ENCODE measurements around the gene WNT8A. TPM values are rescaled to one million over a fixed set of nuclear protein-coding genes. Genes with fewer than 3 reads are reported as not detected.

The WNT8A gene
- total and polyA plus RNA-seq, 5 experiments from 2014 or later = not detected

- no peak for ATAC-seq
- peaks cover 0 to 2% (median 0%) of the 10 kb centered on the region in 5 donors for H3K27me3 Mint-ChIP-seq
- no peak overlapping the region for H3K4me3 Mint-ChIP-seq
- H3K27ac Mint-ChIP-seq = no peak overlapping the region
- H3K9me3 Mint-ChIP-seq = no peaks in the 10 kb centered on the region
- POLR2A ChIA-PET = no interaction called here
- no peaks in the 10 kb centered on the region for H3K36me3 Mint-ChIP-seq
- DNase-seq = no peak
- no peaks in the 10 kb centered on the region for H3K4me1 Mint-ChIP-seq
Measured at GRCh38 chr5:138115254-138115653, 31.4 kb downstream of the WNT8A start.

GRCh38 chr5:138128334-138128733 is 44.5 kb downstream of the WNT8A start:
- no peaks in the 10 kb centered on the region for H3K9me3 Mint-ChIP-seq
- H3K4me3 Mint-ChIP-seq = no peak overlapping the region
- no peak overlapping the region for H3K27ac Mint-ChIP-seq
- DNase-seq (no peak), ATAC-seq (no peak)
- peaks cover 0 to under 1% (median under 1%) of the 10 kb centered on the region in 4 donors for H3K4me1 Mint-ChIP-seq
- POLR2A ChIA-PET = no interaction called here
- peaks cover under 1 to 13% (median 7%) of the 10 kb centered on the region in 5 donors for H3K27me3 Mint-ChIP-seq
- H3K36me3 Mint-ChIP-seq = no peaks in the 10 kb centered on the region

- peaks cover 6 to 18% (median 9%) of the 10 kb centered on the region in 5 donors for H3K27me3 Mint-ChIP-seq
- H3K9me3 Mint-ChIP-seq = no peaks in the 10 kb centered on the region
- no peak overlapping the region for H3K4me3 Mint-ChIP-seq
- no peak overlapping the region for H3K27ac Mint-ChIP-seq
- POLR2A ChIA-PET = interaction anchor here (0.7 kb wide), 1 partner anchor 8 kb away, joined by 3 read pairs; no protein-coding TSS in a partner anchor
- ATAC-seq (no peak), DNase-seq (no peak)
- H3K36me3 Mint-ChIP-seq = no peaks in the 10 kb centered on the region
- peaks cover 0 to 6% (median 2%) of the 10 kb centered on the region in 4 donors for H3K4me1 Mint-ChIP-seq
Measured at GRCh38 chr5:138129347-138129746, 45.5 kb downstream of the WNT8A start.

GRCh38 chr5:138132543-138132942 is 48.7 kb downstream of the WNT8A start:
- peaks cover 0 to 6% (median 2%) of the 10 kb centered on the region in 4 donors for H3K4me1 Mint-ChIP-seq
- no peak for ATAC-seq
- no peaks in the 10 kb centered on the region for H3K36me3 Mint-ChIP-seq
- no peak for DNase-seq
- H3K4me3 Mint-ChIP-seq = peak overlapping the region in 3 of 10 donors; percentile 69 to 77 (median 77)
- H3K9me3 Mint-ChIP-seq = no peaks in the 10 kb centered on the region
- no peak overlapping the region for H3K27ac Mint-ChIP-seq
- POLR2A ChIA-PET = interaction anchor here (2.0 kb wide), 1 partner anchor 55 kb away, joined by 7 read pairs; no protein-coding TSS in a partner anchor
- H3K27me3 Mint-ChIP-seq = peaks cover 6 to 27% (median 16%) of the 10 kb centered on the region in 5 donors

GRCh38 chr5:138138949-138139780 is 55.3 kb downstream of the WNT8A start, which contains the start of gene NME5:
TSS of gene NME5 (minus strand) at chr5:138139428. CDS start at chr5:138138780, 648 bp downstream.
- H3K4me3 Mint-ChIP-seq = peak within 1 kb of the TSS in 1 of 10 donors; percentile 28
- DNase-seq (no peak), ATAC-seq (no peak)
- peaks cover 7 to 25% (median 18%) of the 10 kb centered on the region in 5 donors for H3K27me3 Mint-ChIP-seq
- no peaks in the 10 kb centered on the region for H3K9me3 Mint-ChIP-seq
- H3K4me1 Mint-ChIP-seq = peaks cover 0 to 5% (median 2%) of the 10 kb centered on the region in 4 donors
- POLR2A ChIA-PET = no interaction called here
- no peaks in the 10 kb centered on the region for H3K36me3 Mint-ChIP-seq
- H3K27ac Mint-ChIP-seq = no peak within 1 kb of the TSS

- ATAC-seq (no peak), DNase-seq (no peak)
- Mint-ChIP-seq H3K4me1 (peaks cover 0 to 5% (median 2%) of the 10 kb centered on the region in 4 donors), H3K4me3 (no peak overlapping the region), H3K9me3 (no peaks in the 10 kb centered on the region), H3K27ac (no peak overlapping the region), H3K36me3 (no peaks in the 10 kb centered on the region), H3K27me3 (peaks cover 7 to 25% (median 18%) of the 10 kb centered on the region in 5 donors)
- POLR2A ChIA-PET = no interaction called here
Measured at GRCh38 chr5:138139781-138140090, 55.9 kb downstream of the WNT8A start.

- POLR2A ChIA-PET = no interaction called here
- peaks cover 7 to 25% (median 17%) of the 10 kb centered on the region in 5 donors for H3K27me3 Mint-ChIP-seq
- no peak for ATAC-seq
- H3K9me3 Mint-ChIP-seq = no peaks in the 10 kb centered on the region
- H3K27ac Mint-ChIP-seq = no peak overlapping the region
- H3K36me3 Mint-ChIP-seq = no peaks in the 10 kb centered on the region
- peaks cover 0 to 5% (median 2%) of the 10 kb centered on the region in 4 donors for H3K4me1 Mint-ChIP-seq
- no peak for DNase-seq
- H3K4me3 Mint-ChIP-seq = no peak overlapping the region
Measured at GRCh38 chr5:138140268-138140667, 56.4 kb downstream of the WNT8A start.

Other genes starting within 250 kb of the WNT8A start
- not detected for gene MYOT, start 216.2 kb upstream of the WNT8A start, total RNA-seq
- gene MYOT, start 216.2 kb upstream of the WNT8A start, polyA plus RNA-seq = under 1 TPM in 1 of 3 donors, not detected in 2; 0.17 TPM
- gene PKD2L2, start 194.6 kb upstream of the WNT8A start, total RNA-seq = not detected
- gene PKD2L2, start 194.6 kb upstream of the WNT8A start, polyA plus RNA-seq = under 1 TPM; 0.32 to 0.34 (median 0.34) TPM
- gene FAM13B, start 51.0 kb upstream of the WNT8A start, total RNA-seq = 10 to 100 TPM; 68.9 to 75.3 TPM
- 10 to 100 TPM; 21.7 to 25.1 (median 22.3) TPM for gene FAM13B, start 51.0 kb upstream of the WNT8A start, polyA plus RNA-seq
- not detected for gene NME5, start 55.4 kb downstream of the WNT8A start, total RNA-seq
- not detected for gene NME5, start 55.4 kb downstream of the WNT8A start, polyA plus RNA-seq
- 10 to 100 TPM; 76.1 to 77.4 TPM for gene BRD8, start 94.6 kb downstream of the WNT8A start, total RNA-seq
- 10 to 100 TPM; 24.0 to 37.7 (median 31.8) TPM for gene BRD8, start 94.6 kb downstream of the WNT8A start, polyA plus RNA-seq
- not detected for gene KIF20A, start 95.1 kb downstream of the WNT8A start, total RNA-seq
- not detected for gene KIF20A, start 95.1 kb downstream of the WNT8A start, polyA plus RNA-seq
- gene CDC23, start 129.3 kb downstream of the WNT8A start, total RNA-seq = 10 to 100 TPM; 26.3 to 29.3 TPM
- 10 to 100 TPM; 13.7 to 24.7 (median 17.2) TPM for gene CDC23, start 129.3 kb downstream of the WNT8A start, polyA plus RNA-seq
- not detected for gene GFRA3, start 190.6 kb downstream of the WNT8A start, total RNA-seq
- gene GFRA3, start 190.6 kb downstream of the WNT8A start, polyA plus RNA-seq = not detected
- not detected for gene CDC25C, start 247.8 kb downstream of the WNT8A start, total RNA-seq
- not detected for gene CDC25C, start 247.8 kb downstream of the WNT8A start, polyA plus RNA-seq

Data from naive thymus-derived CD8-positive, alpha-beta T cell (primary cell).